T-helper 2 cell (primary cell): Measurements from ENCODE around the gene DDIT4.
"Not testable (repeated sequence)": the region's sequence is repeated elsewhere in the genome, so short reads cannot be mapped to it uniquely, and the experiment has no call there.

Source experiments
- DNase-seq, 5 experiments: peaks; one replicate each; pipeline versions ENCODE4 v3.0.0 to v3.0.0-alpha.2; 2012 to 2022
- total RNA-seq, 2 donors: gene quantifications; one replicate each; lab custom pipeline; 2026; lab: John Stamatoyannopoulos, UW

The DDIT4 gene, protein sequence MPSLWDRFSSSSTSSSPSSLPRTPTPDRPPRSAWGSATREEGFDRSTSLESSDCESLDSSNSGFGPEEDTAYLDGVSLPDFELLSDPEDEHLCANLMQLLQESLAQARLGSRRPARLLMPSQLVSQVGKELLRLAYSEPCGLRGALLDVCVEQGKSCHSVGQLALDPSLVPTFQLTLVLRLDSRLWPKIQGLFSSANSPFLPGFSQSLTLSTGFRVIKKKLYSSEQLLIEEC
- total RNA-seq: 294 to 450 reads per million in 2 donors

- DNase-seq: peak; percentile 92 to 100 (median 96)
Measured at GRCh38 chr10:72273410-72274212, at the start of gene DDIT4. Gene DDIT4 (plus strand): TSS chr10:72273924. CDS start chr10:72274217, 293 bp downstream.

DNA sequence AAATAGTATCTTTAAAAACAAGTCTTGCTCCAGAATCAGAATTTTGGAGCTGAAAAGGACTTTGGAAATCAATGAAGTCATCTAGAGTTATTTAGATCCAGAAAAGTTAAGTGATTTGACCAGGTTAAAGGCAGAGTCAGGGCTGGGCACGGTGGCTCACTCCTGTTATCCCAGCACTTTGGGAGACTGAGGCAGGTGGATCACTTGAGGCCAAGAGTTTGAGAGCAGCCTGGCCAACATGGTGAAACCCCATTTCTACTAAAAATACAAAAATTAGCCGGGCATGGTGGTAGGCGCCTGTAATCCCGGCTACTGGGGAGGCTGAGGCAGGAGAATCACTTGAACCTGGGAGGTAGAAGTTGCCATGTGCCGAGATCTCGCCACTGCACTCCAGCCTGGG is 49.5 kb upstream of the DDIT4 start:
- not testable (repeated sequence) for DNase-seq

GRCh38 chr10:72226418-72227027 is 47.2 kb upstream of the DDIT4 start:
- DNase-seq: no peak

GRCh38 chr10:72227826-72228225 is 45.9 kb upstream of the DDIT4 start:
- DNase-seq: no peak

- no peak for DNase-seq
Measured at GRCh38 chr10:72228318-72228751, 45.4 kb upstream of the DDIT4 start.

DNA sequence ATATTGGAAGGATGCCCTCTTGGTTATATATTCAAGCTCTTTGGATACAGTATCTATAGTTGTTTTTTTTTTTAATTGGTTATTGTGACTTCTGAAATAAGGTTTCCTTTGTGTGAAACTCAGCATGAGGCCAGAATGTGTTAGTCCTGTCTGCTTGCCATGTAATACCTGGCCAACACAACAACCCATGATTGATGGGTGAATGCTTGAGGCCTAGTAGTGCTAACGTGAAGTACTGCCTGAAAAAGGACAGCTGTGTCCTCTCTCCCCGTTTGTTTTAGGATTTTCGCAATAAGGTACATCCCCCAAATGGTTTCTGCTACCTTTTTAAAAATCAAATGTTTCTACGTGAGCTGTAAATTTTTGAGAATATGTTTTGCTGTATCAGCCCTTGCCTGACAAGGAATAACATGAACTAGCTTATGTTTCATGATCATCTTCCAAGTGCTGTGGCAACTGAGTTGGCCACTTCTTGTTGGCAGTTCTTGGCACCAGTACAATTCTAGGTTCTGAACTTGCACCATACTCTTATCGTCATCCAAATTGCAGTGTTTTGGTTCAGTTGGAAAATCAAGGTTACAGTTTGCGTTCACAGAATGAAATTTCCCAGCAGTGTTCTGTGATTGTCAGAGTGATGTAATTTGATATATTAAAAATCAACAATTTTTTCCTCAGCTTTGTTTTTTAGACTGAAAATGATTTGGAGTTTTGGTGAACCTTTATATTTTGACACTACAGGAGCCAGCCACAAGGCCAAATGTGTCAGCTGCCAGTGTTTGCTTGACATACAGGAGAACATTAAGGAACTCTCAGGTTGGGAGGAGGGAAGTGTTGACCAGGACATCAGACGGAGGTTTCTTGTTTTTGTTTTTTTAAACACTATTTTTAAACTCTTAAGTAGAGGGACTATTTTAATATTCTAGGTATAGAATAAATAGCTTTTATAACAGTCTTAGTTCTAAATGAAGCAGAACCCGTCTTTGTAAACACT is 44.2 kb upstream of the DDIT4 start:
- DNase-seq: no peak

- no peak for DNase-seq
Measured at GRCh38 chr10:72233621-72234020, 40.1 kb upstream of the DDIT4 start.

DNA sequence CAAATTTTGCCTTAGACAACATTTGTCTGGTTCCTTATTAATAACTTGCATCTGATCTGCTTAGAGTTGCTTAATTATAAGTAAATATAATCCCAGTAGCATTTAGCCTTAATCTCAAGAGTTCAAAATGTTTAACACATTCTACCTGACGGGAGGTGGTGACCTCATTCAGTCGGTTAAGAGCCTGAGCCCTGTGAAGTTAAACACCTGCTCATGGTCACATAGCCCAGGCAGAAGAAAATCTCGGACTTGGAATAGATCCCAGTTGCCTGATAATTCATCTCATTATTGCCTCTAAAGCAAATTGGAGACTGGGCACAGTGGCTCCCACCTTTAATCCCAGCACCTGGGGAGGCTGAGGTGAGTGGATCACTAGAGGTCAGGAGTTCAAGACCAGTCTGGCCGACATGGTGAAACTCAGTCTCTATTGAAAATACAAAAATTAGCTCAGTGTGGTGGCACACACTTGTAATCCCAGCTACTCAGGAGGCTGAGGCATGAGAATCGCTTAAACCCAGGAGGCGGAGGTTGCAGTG is 39.1 kb upstream of the DDIT4 start:
- no peak for DNase-seq

DNA sequence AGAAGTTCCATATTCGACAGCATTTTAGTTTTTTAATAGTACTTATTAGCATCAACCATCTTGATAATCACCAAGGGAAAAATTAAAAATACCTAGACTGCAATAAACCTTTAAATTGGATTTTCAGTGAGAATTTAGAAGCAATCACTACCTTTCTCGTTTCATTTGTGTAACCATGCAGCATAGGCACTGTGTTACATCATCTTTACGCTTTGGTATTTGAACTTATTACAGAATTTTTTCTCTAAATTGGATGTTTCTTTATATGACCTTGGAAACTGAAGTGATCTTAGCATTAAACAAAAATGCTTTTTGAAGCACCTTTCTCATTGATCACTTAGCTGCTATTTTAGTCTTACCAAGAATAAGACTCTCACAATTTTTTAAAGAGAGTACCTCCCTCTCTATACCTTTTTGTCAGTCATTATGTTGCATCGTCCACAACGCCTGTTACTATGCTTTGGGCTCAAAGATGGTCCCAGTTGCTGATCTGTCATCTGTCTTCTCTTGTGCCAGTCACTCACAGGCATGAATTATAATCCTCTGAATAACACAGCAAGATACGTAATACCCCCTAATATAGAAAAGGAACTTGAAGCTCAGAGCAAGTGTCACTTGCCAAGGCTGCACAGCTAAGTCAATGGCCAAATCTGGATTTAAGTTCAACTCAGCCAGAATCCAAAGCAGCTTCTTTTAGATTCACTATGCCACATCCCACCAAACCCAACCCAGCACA is 38.0 kb upstream of the DDIT4 start:
- DNase-seq: no peak

GRCh38 chr10:72238392-72239175 is 35.1 kb upstream of the DDIT4 start:
- no peak for DNase-seq

DNA sequence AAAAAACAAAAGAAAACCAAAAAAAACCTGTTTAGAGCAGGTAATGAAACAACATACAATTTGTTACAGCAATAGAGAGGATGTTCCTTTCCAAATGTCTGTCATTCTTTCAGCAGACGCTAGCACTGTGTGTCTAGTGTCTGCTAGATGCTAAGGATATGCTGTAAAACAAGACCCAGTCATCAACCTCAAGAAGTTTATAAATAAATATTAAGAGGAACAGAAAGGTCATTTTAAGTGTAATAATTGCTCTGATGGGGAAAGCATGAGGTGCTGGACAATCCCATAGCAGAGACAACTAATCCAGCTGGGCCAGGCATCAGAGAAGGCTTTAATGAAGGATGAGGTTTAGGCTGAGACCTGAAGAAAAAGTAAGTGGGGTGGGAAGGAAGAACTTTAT is 34.3 kb upstream of the DDIT4 start:
- DNase-seq: no peak

DNA sequence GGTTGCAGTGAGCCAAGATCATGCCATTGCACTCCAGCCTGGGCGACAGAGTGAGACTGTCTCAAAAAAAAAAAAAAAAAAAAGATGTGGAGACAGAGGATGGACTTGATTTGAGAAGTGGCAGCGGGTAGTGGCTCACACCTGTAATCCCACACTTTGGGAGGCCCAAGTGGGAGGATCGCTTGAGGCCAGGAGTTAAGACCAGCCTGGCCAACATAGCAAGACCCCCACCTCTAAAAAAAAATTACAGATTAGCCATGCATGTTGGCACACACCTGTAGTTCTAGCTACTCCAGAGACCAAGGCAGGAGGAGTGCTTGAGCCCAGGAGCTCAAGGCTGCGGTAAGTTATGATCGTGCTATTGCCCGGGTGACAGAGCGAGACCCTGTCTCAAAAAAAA is 33.4 kb upstream of the DDIT4 start:
- no peak for DNase-seq

DNA sequence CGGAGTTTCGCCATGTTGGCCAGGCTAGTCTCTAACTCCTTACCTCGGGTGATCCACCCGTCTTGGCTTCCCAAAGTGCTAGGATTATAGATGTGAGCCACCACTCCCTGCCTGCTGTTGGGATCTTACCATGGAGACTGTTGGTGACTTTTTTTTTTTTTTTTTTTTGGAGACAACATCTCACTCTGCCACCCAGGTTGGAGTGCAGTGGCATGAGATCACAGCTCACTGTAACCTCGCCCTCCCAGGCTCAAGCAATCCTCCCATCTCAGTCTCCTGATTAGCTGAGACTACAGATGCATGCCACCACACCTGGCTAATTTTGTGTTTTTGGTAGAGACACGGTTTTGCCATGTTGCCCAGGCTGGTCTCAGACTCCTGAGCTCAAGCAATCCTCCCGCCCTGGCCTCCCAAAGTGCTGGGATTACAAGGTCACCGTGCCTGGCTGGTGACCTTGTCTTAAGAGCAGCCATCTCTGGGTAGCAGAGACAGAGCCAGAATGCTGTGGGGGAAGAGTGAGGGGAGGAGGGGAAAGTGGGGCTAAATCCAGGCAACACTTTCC is 32.0 kb upstream of the DDIT4 start:
- no peak for DNase-seq

GRCh38 chr10:72242675-72243074 is 31.0 kb upstream of the DDIT4 start:
- DNase-seq: no peak

GRCh38 chr10:72243822-72244437 is 29.8 kb upstream of the DDIT4 start:
- DNase-seq: no peak

DNA sequence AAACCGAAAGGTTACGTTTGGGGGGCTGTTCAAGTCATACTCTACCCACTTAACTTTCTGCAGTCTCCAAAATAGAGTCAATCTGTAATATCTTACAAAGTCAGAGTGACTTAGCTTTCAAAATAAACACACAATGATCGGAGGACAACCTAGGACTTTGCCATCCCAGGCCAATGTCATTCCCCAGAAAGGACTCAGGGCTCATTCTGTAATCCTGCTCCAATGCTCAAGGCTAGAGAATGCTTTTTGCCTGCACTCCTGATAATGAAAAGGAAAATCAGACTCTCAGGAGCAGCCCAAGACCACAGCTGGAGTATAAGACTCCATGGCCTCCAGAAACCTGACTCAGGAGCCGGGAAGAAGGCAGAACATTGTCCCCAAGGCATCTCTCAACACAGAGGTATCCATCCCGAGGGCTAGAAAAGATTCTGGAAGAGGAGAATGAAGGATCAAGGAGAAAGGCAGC is 29.1 kb upstream of the DDIT4 start:
- no peak for DNase-seq

GRCh38 chr10:72245949-72246525 is 27.7 kb upstream of the DDIT4 start:
- DNase-seq: no peak

- peak; percentile 14 to 95 (median 49) for DNase-seq
Measured at GRCh38 chr10:72248468-72249151, 25.1 kb upstream of the DDIT4 start.
